Measurements from ENCODE around the gene LTA.

Gene LTA

GRCh38 chr6:31559958-31560696 lies 12.0 kb upstream of the LTA start:
- ChIA-PET POLR2A (interaction anchor here (0.7 to 5.5 kb wide), 4 partner anchors 9 to 19 kb away, joined by 3 to 94 read pairs (median 8); partner anchors contain the start of genes DDX39B and TNF), CTCF (interaction anchor here (1.1 to 54.8 kb wide), 6 partner anchors 9 to 63 kb away, joined by 3 to 2725 read pairs (median 18); partner anchors contain the start of genes ATP6V1G2, LST1, LTA and LTB)
- TF ChIP-seq CTCF (IDR thresholded peaks at IDR 0.05; ENCODE audit: control extremely low read depth, extremely low read depth, low read depth, missing control alignments), result no peak
- DNase-seq (ENCODE audit: extremely low spot score), result peak; percentile 74

- ChIA-PET CTCF (interaction anchor here (1.1 to 54.8 kb wide), 5 partner anchors 9 to 31 kb away, joined by 3 to 2725 read pairs (median 36); partner anchors contain the start of genes ATP6V1G2, LST1, LTA and LTB), POLR2A (interaction anchor here (1.8 to 5.5 kb wide), 3 partner anchors 10 to 16 kb away, joined by 11 to 94 read pairs (median 13); partner anchors contain the start of gene TNF)
- no peak for DNase-seq (ENCODE audit: extremely low spot score)
- no peak for TF ChIP-seq CTCF (IDR thresholded peaks at IDR 0.05; ENCODE audit: control extremely low read depth, extremely low read depth, low read depth, missing control alignments)
These were observed 11.4 kb upstream of the LTA start for GRCh38 chr6:31560697-31561058.

- ChIA-PET POLR2A (interaction anchor here (1.7 to 1.8 kb wide), 2 partner anchors 9 kb away, joined by 6 to 9 read pairs; no protein-coding TSS in a partner anchor), CTCF (interaction anchor here (0.9 to 54.8 kb wide), 7 partner anchors 9 to 85 kb away, joined by 3 to 2725 read pairs (median 4); partner anchors contain the start of genes BAG6, LST1, LTB and NCR3)
- TF ChIP-seq CTCF (IDR thresholded peaks at IDR 0.05; ENCODE audit: control extremely low read depth, extremely low read depth, low read depth, missing control alignments), result no peak
- no peak for DNase-seq (ENCODE audit: extremely low spot score)
These were observed 4.3 kb upstream of the LTA start for GRCh38 chr6:31567531-31568370.

GRCh38 chr6:31568537-31568961 lies 3.5 kb upstream of the LTA start:
- CTCF ChIA-PET, result interaction anchor here (0.9 to 54.8 kb wide), 7 partner anchors 10 to 85 kb away, joined by 3 to 2725 read pairs (median 4); partner anchors contain the start of genes BAG6, LST1, LTB and NCR3
- peak; percentile 74 for DNase-seq (ENCODE audit: extremely low spot score)
- TF ChIP-seq CTCF (IDR thresholded peaks at IDR 0.05; ENCODE audit: control extremely low read depth, extremely low read depth, low read depth, missing control alignments), result no peak
- POLR2A ChIA-PET, result interaction anchor here (1.7 to 1.8 kb wide), 2 partner anchors 8 to 9 kb away, joined by 6 to 9 read pairs; no protein-coding TSS in a partner anchor

- ChIA-PET CTCF (interaction anchor here (0.6 to 54.8 kb wide), 4 partner anchors 12 to 23 kb away, joined by 3 to 2725 read pairs (median 22); partner anchors contain the start of genes ATP6V1G2, LST1, LTB and NCR3), POLR2A (interaction anchor here (0.7 to 1.9 kb wide), 3 partner anchors 10 to 106 kb away, joined by 3 to 11 read pairs (median 7); no protein-coding TSS in a partner anchor)
- no peak for DNase-seq (ENCODE audit: extremely low spot score)
- no peak for TF ChIP-seq CTCF (IDR thresholded peaks at IDR 0.05; ENCODE audit: control extremely low read depth, extremely low read depth, low read depth, missing control alignments)
These were observed 2.1 kb upstream of the LTA start for GRCh38 chr6:31569861-31570536.
